GM23338 (cell line): ENCODE results near the gene PEA15. TPM values are rescaled to one million over a fixed set of nuclear protein-coding genes. Genes with fewer than 3 reads are reported as not detected.

Experiments
- ATAC-seq: fragments of 200-7000 bp; cut with Tn5 transposase; 3 replicates; pipeline ENCODE4 v1.9.1; 2020
- DNase-seq: peaks from one replicate; pipeline ENCODE4 v3.0.0-alpha.2; 2015; ENCODE audit warnings: low spot score
- H2AFZ ChIP-seq: fragments of 200-600 bp; sonication (generic); 2 replicates; pipeline ENCODE4 v1.8.0; 2016; ENCODE audit warnings: antibody characterized with exemption, mild to moderate bottlenecking, moderate library complexity
- H3F3A ChIP-seq: fragments of 200-600 bp; sonication (generic); replicated peaks from 2 replicates; pipeline ENCODE4 v1.8.0; 2017; ENCODE audit warnings: antibody characterized with exemption, mixed run types, low read depth
- H3K27ac ChIP-seq: fragments of 200-600 bp; sonication (generic); 2 replicates; pipeline ENCODE4 v1.6.1; 2016; ENCODE audit warnings: low read depth
- H3K27me3 ChIP-seq: fragments of 200-600 bp; sonication (generic); 2 replicates; pipeline ENCODE4 v1.8.0; 2016; ENCODE audit warnings: mild to moderate bottlenecking, mixed run types, moderate library complexity; ENCODE audit not compliant: insufficient read depth
- H3K36me3 ChIP-seq: fragments of 200-600 bp; sonication (generic); 2 replicates; pipeline ENCODE4 v1.8.0; 2016; ENCODE audit warnings: mild to moderate bottlenecking; ENCODE audit not compliant: insufficient read depth
- H3K4me1 ChIP-seq: fragments of 200-600 bp; sonication (generic); 2 replicates; pipeline ENCODE4 v1.8.0; 2016; ENCODE audit warnings: mild to moderate bottlenecking, moderate library complexity; ENCODE audit not compliant: insufficient read depth
- H3K4me2 ChIP-seq: fragments of 200-600 bp; sonication (generic); 2 replicates; pipeline ENCODE4 v1.7.1; 2017; ENCODE audit warnings: mixed run types
- H3K4me3 ChIP-seq: fragments of 200-600 bp; sonication (generic); 2 replicates; pipeline ENCODE4 v1.6.1; 2016; ENCODE audit warnings: mixed run types
- H3K79me2 ChIP-seq: fragments of 200-600 bp; sonication (generic); replicated peaks from 2 replicates; pipeline ENCODE4 v1.8.0; 2017; ENCODE audit warnings: mild to moderate bottlenecking; ENCODE audit not compliant: insufficient read depth
- H3K9me2 ChIP-seq: fragments of 200-600 bp; sonication (generic); 2 replicates; pipeline ENCODE4 v1.8.0; 2017; ENCODE audit not compliant: insufficient read depth
- H4K20me1 ChIP-seq: fragments of 200-600 bp; sonication (generic); replicated peaks from 2 replicates; pipeline ENCODE4 v1.8.0; 2017; ENCODE audit warnings: mild to moderate bottlenecking; ENCODE audit not compliant: insufficient read depth
- H3K27ac Mint-ChIP-seq: 2 replicates; pipeline ENCODE4 v1.8.0; 2020; ENCODE audit warnings: inconsistent platforms, mild to moderate bottlenecking, moderate library complexity, mixed read lengths
- H3K27me3 Mint-ChIP-seq: 3 replicates; pipeline ENCODE4 v1.8.0; 2022; ENCODE audit warnings: low read depth, mild to moderate bottlenecking, moderate library complexity, mixed read lengths, inconsistent platforms; ENCODE audit not compliant: insufficient read depth, poor library complexity
- H3K36me3 Mint-ChIP-seq: 3 replicates; pipeline ENCODE4 v1.8.0; 2021; ENCODE audit warnings: low read depth, mild to moderate bottlenecking, inconsistent platforms, moderate library complexity, mixed read lengths
- H3K4me1 Mint-ChIP-seq: 3 replicates; pipeline ENCODE4 v1.8.0; 2020; ENCODE audit warnings: mild to moderate bottlenecking, inconsistent platforms, mixed read lengths
- H3K4me3 Mint-ChIP-seq: 3 replicates; pipeline ENCODE4 v1.8.0; 2021; ENCODE audit warnings: moderate library complexity, mild to moderate bottlenecking, inconsistent platforms, mixed read lengths
- H3K9me3 Mint-ChIP-seq: 3 replicates; pipeline ENCODE4 v1.8.0; 2020; ENCODE audit warnings: moderate library complexity, mild to moderate bottlenecking, inconsistent platforms, mixed read lengths
- JUNB ChIP-seq: IDR thresholded peaks from one replicate; pipeline ENCODE4 v1.6.1; 2016; ENCODE audit warnings: antibody characterized with exemption; ENCODE audit not compliant: unreplicated experiment
- POLR2AphosphoS5 ChIP-seq: IDR thresholded peaks from 2 replicates; pipeline ENCODE4 v1.6.1; 2016; ENCODE audit warnings: antibody characterized with exemption, low read depth
- STAT1 ChIP-seq: IDR thresholded peaks from one replicate; pipeline ENCODE4 v1.6.1; 2016; ENCODE audit warnings: antibody characterized with exemption; ENCODE audit not compliant: unreplicated experiment
- ZNF114 ChIP-seq: fragments of 250-450 bp; sonication (Bioruptor Pico); IDR thresholded peaks from 2 replicates; pipeline ENCODE4 v1.5.0; 2020; ENCODE audit warnings: mild to moderate bottlenecking, moderate library complexity
- polyA plus RNA-seq: library from polyadenylated mRNA; unstranded; fragments of >200 nt; fragmentation: Nextera tagmentation; extraction: Ambion mirVana; gene quantifications from 2 replicates; pipeline ENCODE4 v1.2.1, GENCODE V29; 2016
- total RNA-seq: library from RNA; depleted of rRNA; stranded (reverse); fragments of >200 nt; shearing (Covaris generic); gene quantifications from 2 replicates; pipeline ENCODE4 v1.2.3, GENCODE V29; 2014
- TF ChIP-seq, protein P1 (sequence below): fragments of 250-450 bp; sonication (Bioruptor Pico); IDR thresholded peaks from 2 replicates; pipeline ENCODE4 v1.5.0; 2020; ENCODE audit warnings: mild to moderate bottlenecking, moderate library complexity

The PEA15 gene
- total and polyA plus RNA-seq, 2 experiments from 2014 or later: 60.3 to 80.8 TPM

DNA sequence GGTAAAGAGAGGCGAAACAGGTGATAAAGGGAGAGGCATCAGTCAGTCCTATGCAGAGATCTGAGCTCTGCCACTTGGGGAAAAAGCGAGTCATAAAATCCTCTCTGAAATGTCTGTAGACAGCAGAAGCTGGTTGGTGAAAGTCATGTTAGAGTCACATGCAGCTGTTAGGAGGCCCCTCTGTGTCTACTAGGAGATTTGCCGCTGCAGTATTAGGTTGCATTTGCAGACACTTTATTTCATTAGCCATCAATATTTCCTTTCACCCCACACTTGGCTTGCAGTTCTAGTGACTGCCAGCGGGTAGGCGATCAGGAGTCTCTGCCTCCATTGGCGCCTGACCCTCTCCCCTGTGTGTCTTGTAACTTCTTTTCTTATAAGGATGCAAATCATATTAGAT, 37.6 kb upstream of the PEA15 start (continued):
- TF ChIP-seq, protein P1, sequence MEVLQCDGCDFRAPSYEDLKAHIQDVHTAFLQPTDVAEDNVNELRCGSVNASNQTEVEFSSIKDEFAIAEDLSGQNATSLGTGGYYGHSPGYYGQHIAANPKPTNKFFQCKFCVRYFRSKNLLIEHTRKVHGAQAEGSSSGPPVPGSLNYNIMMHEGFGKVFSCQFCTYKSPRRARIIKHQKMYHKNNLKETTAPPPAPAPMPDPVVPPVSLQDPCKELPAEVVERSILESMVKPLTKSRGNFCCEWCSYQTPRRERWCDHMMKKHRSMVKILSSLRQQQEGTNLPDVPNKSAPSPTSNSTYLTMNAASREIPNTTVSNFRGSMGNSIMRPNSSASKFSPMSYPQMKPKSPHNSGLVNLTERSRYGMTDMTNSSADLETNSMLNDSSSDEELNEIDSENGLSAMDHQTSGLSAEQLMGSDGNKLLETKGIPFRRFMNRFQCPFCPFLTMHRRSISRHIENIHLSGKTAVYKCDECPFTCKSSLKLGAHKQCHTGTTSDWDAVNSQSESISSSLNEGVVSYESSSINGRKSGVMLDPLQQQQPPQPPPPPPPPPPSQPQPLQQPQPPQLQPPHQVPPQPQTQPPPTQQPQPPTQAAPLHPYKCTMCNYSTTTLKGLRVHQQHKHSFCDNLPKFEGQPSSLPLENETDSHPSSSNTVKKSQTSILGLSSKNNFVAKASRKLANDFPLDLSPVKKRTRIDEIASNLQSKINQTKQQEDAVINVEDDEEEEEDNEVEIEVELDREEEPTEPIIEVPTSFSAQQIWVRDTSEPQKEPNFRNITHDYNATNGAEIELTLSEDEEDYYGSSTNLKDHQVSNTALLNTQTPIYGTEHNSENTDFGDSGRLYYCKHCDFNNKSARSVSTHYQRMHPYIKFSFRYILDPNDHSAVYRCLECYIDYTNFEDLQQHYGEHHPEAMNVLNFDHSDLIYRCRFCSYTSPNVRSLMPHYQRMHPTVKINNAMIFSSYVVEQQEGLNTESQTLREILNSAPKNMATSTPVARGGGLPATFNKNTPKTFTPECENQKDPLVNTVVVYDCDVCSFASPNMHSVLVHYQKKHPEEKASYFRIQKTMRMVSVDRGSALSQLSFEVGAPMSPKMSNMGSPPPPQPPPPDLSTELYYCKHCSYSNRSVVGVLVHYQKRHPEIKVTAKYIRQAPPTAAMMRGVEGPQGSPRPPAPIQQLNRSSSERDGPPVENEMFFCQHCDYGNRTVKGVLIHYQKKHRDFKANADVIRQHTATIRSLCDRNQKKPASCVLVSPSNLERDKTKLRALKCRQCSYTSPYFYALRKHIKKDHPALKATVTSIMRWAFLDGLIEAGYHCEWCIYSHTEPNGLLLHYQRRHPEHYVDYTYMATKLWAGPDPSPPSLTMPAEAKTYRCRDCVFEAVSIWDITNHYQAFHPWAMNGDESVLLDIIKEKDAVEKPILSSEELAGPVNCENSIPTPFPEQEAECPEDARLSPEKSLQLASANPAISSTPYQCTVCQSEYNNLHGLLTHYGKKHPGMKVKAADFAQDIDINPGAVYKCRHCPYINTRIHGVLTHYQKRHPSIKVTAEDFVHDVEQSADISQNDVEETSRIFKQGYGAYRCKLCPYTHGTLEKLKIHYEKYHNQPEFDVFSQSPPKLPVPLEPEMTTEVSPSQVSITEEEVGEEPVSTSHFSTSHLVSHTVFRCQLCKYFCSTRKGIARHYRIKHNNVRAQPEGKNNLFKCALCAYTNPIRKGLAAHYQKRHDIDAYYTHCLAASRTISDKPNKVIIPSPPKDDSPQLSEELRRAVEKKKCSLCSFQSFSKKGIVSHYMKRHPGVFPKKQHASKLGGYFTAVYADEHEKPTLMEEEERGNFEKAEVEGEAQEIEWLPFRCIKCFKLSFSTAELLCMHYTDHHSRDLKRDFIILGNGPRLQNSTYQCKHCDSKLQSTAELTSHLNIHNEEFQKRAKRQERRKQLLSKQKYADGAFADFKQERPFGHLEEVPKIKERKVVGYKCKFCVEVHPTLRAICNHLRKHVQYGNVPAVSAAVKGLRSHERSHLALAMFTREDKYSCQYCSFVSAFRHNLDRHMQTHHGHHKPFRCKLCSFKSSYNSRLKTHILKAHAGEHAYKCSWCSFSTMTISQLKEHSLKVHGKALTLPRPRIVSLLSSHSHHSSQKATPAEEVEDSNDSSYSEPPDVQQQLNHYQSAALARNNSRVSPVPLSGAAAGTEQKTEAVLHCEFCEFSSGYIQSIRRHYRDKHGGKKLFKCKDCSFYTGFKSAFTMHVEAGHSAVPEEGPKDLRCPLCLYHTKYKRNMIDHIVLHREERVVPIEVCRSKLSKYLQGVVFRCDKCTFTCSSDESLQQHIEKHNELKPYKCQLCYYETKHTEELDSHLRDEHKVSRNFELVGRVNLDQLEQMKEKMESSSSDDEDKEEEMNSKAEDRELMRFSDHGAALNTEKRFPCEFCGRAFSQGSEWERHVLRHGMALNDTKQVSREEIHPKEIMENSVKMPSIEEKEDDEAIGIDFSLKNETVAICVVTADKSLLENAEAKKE (CRISPR knock-in tag): no peak
- TF ChIP-seq JUNB (no peak), POLR2AphosphoS5 (no peak)

DNA sequence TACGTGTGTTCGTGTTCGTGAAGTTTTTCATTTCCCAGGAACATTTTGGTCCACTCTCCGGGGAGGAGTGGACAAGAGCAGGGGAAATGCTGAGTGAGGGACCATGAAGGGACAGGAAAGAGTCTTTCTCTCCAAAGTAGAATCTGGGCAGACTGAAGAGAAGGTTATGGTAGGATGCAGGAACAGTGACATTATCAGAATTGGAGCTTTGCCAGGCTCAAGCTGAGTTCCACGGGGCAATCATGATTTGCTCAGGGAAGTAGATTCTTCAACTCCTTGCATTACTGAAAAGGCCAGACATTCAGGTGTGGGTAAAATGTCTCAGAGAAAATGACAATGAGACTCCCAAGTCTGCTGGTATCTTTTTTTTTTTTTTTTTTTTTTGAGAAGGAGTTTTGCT, 37.2 kb upstream of the PEA15 start:
- Histone ChIP-seq H3F3A (peaks cover 20% of the 10 kb centered on the region), H3K4me1 (peaks cover 54% of the 10 kb centered on the region), H4K20me1 (no peaks in the 10 kb centered on the region), H3K9me2 (peaks cover 3% of the 10 kb centered on the region), H3K27me3 (no peaks in the 10 kb centered on the region), H3K27ac (no peak overlapping the region), H3K79me2 (no peaks in the 10 kb centered on the region), H3K4me3 (no peak overlapping the region), H3K4me2 (peak overlapping the region; percentile 9; the same call in 1 of the 2 replicates), H3K36me3 (no peaks in the 10 kb centered on the region), H2AFZ (no peak overlapping the region)
- DNase-seq: no peak
- H3K27me3 Mint-ChIP-seq: peaks cover 22% of the 10 kb centered on the region
- no peak for ATAC-seq
- H3K9me3 Mint-ChIP-seq: no peaks in the 10 kb centered on the region
- no peaks in the 10 kb centered on the region for H3K36me3 Mint-ChIP-seq
- no peak overlapping the region; the same call in 1 of the 2 replicates for H3K27ac Mint-ChIP-seq
- peaks cover 61% of the 10 kb centered on the region for H3K4me1 Mint-ChIP-seq
- no peak overlapping the region for H3K4me3 Mint-ChIP-seq
- TF ChIP-seq ZNF114 (CRISPR knock-in tag) (no peak), STAT1 (no peak)
- TF ChIP-seq, protein P1 (CRISPR knock-in tag): no peak
